A549 (cell line): ENCODE measurements around the gene HSPA1A. TPM values are rescaled to one million over a fixed set of nuclear protein-coding genes. Genes with fewer than 3 reads are reported as not detected.

Source experiments
- ATAC-seq, 2 experiments: fragments of 200-7000 bp in 1 of 2; fragments of >200 bp in 1 of 2; cut with Nextera tagmentation in 1 of 2; cut with Tn5 transposase in 1 of 2; 3 replicates each; pipeline versions ENCODE4 v1.8.0 to v1.9.1; 2018 to 2020; ENCODE audit warnings: mild to moderate bottlenecking in 1 of 2, moderate library complexity in 1 of 2
- CTCF ChIA-PET: fragments of 300-600 bp; sonication (Branson Sonifier 250); formaldehyde crosslinking; extraction: SDS; loops from one replicate; lab custom pipeline; 2021; ENCODE audit warnings: antibody characterized with exemption, inconsistent platforms; lab: Yijun Ruan, JAX
- POLR2A ChIA-PET: fragments of 350-600 bp; formaldehyde crosslinking; extraction: SDS; loops from one replicate; lab custom pipeline; 2021; ENCODE audit warnings: antibody characterized with exemption, inconsistent platforms; lab: Yijun Ruan, JAX
- DNase-seq, 2 experiments: peaks; one replicate each; pipeline versions ENCODE4 v3.0.0 to v3.0.0-alpha.2; 2011 to 2016; ENCODE audit warnings: low read depth in 1 of 2, low spot score in 1 of 2
- FAIRE-seq: peaks from 2 replicates; lab custom pipeline; 2011; peaks lifted over from hg19 to GRCh38; lab: Jason Lieb, UNC
- H3K27ac ChIP-seq, 2 experiments: fragments of >200 bp; sonication (Bioruptor Twin); formaldehyde crosslinking; 3 replicates each; pipeline ENCODE4 v1.5.1; 2016 to 2017
- H3K4me1 ChIP-seq: fragments of >200 bp; sonication (Bioruptor Twin); formaldehyde crosslinking; 3 replicates; pipeline ENCODE4 v1.6.1; 2016
- H3K4me2 ChIP-seq: fragments of >200 bp; sonication (Bioruptor Twin); formaldehyde crosslinking; 3 replicates; pipeline ENCODE4 v1.6.1; 2016
- H3K4me3 ChIP-seq: fragments of >200 bp; sonication (Bioruptor Twin); formaldehyde crosslinking; 3 replicates; pipeline ENCODE4 v1.5.1; 2016
- H3K9me3 ChIP-seq: fragments of >200 bp; sonication (Bioruptor Twin); formaldehyde crosslinking; 3 replicates; pipeline ENCODE4 v1.6.1; 2016
- BHLHE40 ChIP-seq: IDR thresholded peaks from 2 replicates; pipeline ENCODE4 v1.6.1; 2012; ENCODE audit warnings: low read depth, low read length, inconsistent platforms
- CEBPB ChIP-seq, 2 experiments: fragments of >200 bp in 1 of 2; sonication (Bioruptor Twin) in 1 of 2; formaldehyde crosslinking in 1 of 2; IDR thresholded peaks; 2 replicates each; pipeline ENCODE4 v1.6.1; 2012 to 2016
- CTCF ChIP-seq: fragments of >200 bp; sonication (Bioruptor Twin); formaldehyde crosslinking; IDR thresholded peaks from 3 replicates; pipeline ENCODE4 v1.5.1; 2016
- E2F6 ChIP-seq: IDR thresholded peaks from 2 replicates; pipeline ENCODE4 v1.6.1; 2012; ENCODE audit warnings: low read depth, borderline replicate concordance
- HMGXB4 ChIP-seq: fragments of 250-450 bp; sonication (Bioruptor Pico); IDR thresholded peaks from 2 replicates; pipeline ENCODE4 v1.5.0; 2021; ENCODE audit warnings: mild to moderate bottlenecking, moderate library complexity, borderline replicate concordance
- MAZ ChIP-seq: fragments of 150-350 bp; IDR thresholded peaks from 2 replicates; pipeline ENCODE4 v1.6.1; 2014; ENCODE audit warnings: antibody characterized with exemption, low read depth, low read length, borderline replicate concordance
- MYC ChIP-seq: IDR thresholded peaks from 2 replicates; pipeline ENCODE4 v1.6.1; 2012; ENCODE audit warnings: mild to moderate bottlenecking, inconsistent platforms, low read length, improper control_type of control experiment, borderline replicate concordance
- NFE2L2 ChIP-seq: fragments of 150-350 bp; conservative IDR thresholded peaks from 2 replicates; pipeline ENCODE4 v1.6.1; 2014; ENCODE audit warnings: low read length
- PBX3 ChIP-seq: IDR thresholded peaks from 2 replicates; pipeline ENCODE4 v1.6.1; 2012
- PHF8 ChIP-seq: fragments of 200-600 bp; sonication (generic); IDR thresholded peaks from 2 replicates; pipeline ENCODE4 v1.6.1; 2016; ENCODE audit warnings: low read depth, mild to moderate bottlenecking, antibody characterized with exemption, moderate library complexity, borderline replicate concordance
- RAD21 ChIP-seq, 2 experiments: fragments of >200 bp in 1 of 2; sonication (Bioruptor Twin) in 1 of 2; formaldehyde crosslinking in 1 of 2; IDR thresholded peaks in 1 of 2; conservative IDR thresholded peaks in 1 of 2; 2 replicates in 1 of 2; 3 replicates in 1 of 2; pipeline ENCODE4 v1.6.1; 2012 to 2018; ENCODE audit warnings: inconsistent platforms in 1 of 2
- RCOR1 ChIP-seq: fragments of 150-350 bp; IDR thresholded peaks from 2 replicates; pipeline ENCODE4 v1.6.1; 2014; ENCODE audit warnings: antibody characterized with exemption, low read length, low read depth
- RFX5 ChIP-seq: fragments of 450-650 bp; IDR thresholded peaks from 2 replicates; pipeline ENCODE4 v1.7.1; 2014; ENCODE audit warnings: antibody characterized with exemption, mild to moderate bottlenecking, moderate library complexity
- SMC3 ChIP-seq: fragments of >200 bp; sonication (Bioruptor Twin); formaldehyde crosslinking; IDR thresholded peaks from 3 replicates; pipeline ENCODE4 v1.6.1; 2018; ENCODE audit warnings: inconsistent platforms
- ZFP36 ChIP-seq: fragments of 450-650 bp; IDR thresholded peaks from 2 replicates; pipeline ENCODE4 v1.6.1; 2014; ENCODE audit warnings: borderline replicate concordance; ENCODE audit not compliant: partially characterized antibody
- ZSCAN20 ChIP-seq: fragments of 250-450 bp; sonication (Bioruptor Pico); IDR thresholded peaks from 2 replicates; pipeline ENCODE4 v1.8.0; 2022; ENCODE audit warnings: mild to moderate bottlenecking, moderate library complexity
- WGBS: methylation state at CpG from one replicate; pipeline ENCODE4 v1.1.6; 2017; ENCODE audit errors: missing lambda C conversion rate; 5-methylcytosine and 5-hydroxymethylcytosine counted together
- polyA plus RNA-seq, 4 experiments: library from polyadenylated mRNA; depleted of rRNA in 3 of 4; stranded (reverse); fragments of >200 nt; fragmentation: RNase III in 1 of 4; extraction: RNeasy Plus Mini Kit Qiagen cat#74134 plus additional on column Dnase treatment in 1 of 4; gene quantifications; 2 replicates in 3 of 4; 3 replicates in 1 of 4; pipeline ENCODE4 v1.2.3, GENCODE V29; 2011 to 2017

HSPA1A gene
- polyA plus RNA-seq, 2 of the 4 experiments (the other 2 are of a cell fraction): 122 to 204 TPM

GRCh38 chr6:31767096-31767645 is 48.2 kb upstream of the HSPA1A start:
- TF ChIP-seq CEBPB (IDR thresholded peaks at IDR 0.05) (no peak), ZSCAN20 (CRISPR knock-in tag) (no peak), NFE2L2 (no peak), PHF8 (no peak)
- WGBS: 58% methylated on average over 6 of the region's 6 CpGs
- H3K4me2 ChIP-seq: no peak overlapping the region
- no peak for ATAC-seq
- no peak overlapping the region for H3K27ac ChIP-seq
- H3K9me3 ChIP-seq: no peaks in the 10 kb centered on the region
- no peak overlapping the region for H3K4me3 ChIP-seq
- no peak for FAIRE-seq
- ChIA-PET CTCF (interaction anchor here (0.9 to 1.7 kb wide), 4 partner anchors 9 to 29 kb away, joined by 3 to 5 read pairs (median 4); partner anchors contain the start of gene VWA7), POLR2A (no interaction called here)
- DNase-seq: no peak
- no peaks in the 10 kb centered on the region for H3K4me1 ChIP-seq

- H3K4me2 ChIP-seq: no peak overlapping the region
- CTCF ChIA-PET: interaction anchor here (0.5 to 5.5 kb wide), 22 partner anchors 9 to 90 kb away, joined by 3 to 36 read pairs (median 5); partner anchors contain the start of genes HSPA1A, HSPA1B, HSPA1L and MSH5
- ATAC-seq (no peak), DNase-seq (no peak)
- H3K4me3 ChIP-seq: no peak overlapping the region
- 90% methylated on average over 18 of the region's 18 CpGs for WGBS
- TF ChIP-seq ZSCAN20 (CRISPR knock-in tag): no peak
- no peak for TF ChIP-seq ZFP36
- TF ChIP-seq PBX3: no peak
- TF ChIP-seq RFX5: no peak
- no peak for TF ChIP-seq E2F6
- no peak for TF ChIP-seq MYC
- no peak for TF ChIP-seq HMGXB4
- TF ChIP-seq RCOR1: no peak
- no peak for TF ChIP-seq MAZ
- TF ChIP-seq, all 56 proteins: peak for 0
- Histone ChIP-seq H3K27ac (no peak overlapping the region), H3K9me3 (no peaks in the 10 kb centered on the region), H3K4me1 (no peaks in the 10 kb centered on the region)
- POLR2A ChIA-PET: no interaction called here
- no peak for FAIRE-seq
These were observed 46.7 kb upstream of the HSPA1A start for GRCh38 chr6:31768363-31769257.

- ChIA-PET CTCF (interaction anchor here (0.6 to 5.5 kb wide), 34 partner anchors 8 to 91 kb away, joined by 3 to 36 read pairs (median 4); partner anchors contain the start of genes CLIC1, DDAH2, HSPA1A and HSPA1B), POLR2A (interaction anchor here (0.9 kb wide), 1 partner anchor 109 kb away, joined by 3 read pairs; the partner anchor contains the start of gene C6orf47)
- DNase-seq: peak; percentile 68 to 81
- peak; percentile 82 to 84 for ATAC-seq
- FAIRE-seq: no peak
- no peak overlapping the region for H3K27ac ChIP-seq
- H3K4me3 ChIP-seq: no peak overlapping the region
- TF ChIP-seq CTCF (peak; percentile 54), SMC3 (peak; percentile 62), BHLHE40 (no peak), RAD21 (conservative IDR thresholded peaks at IDR 0.05 in 1 of 2, IDR thresholded peaks at IDR 0.05 in 1 of 2) (peak; percentile 51 to 61)
- H3K4me1 ChIP-seq: peaks cover under 1% of the 10 kb centered on the region; the same call in 2 of the 3 replicates
- H3K9me3 ChIP-seq: no peaks in the 10 kb centered on the region
- H3K4me2 ChIP-seq: no peak overlapping the region
- WGBS: 51% methylated on average over 12 of the region's 12 CpGs
These were observed 45.5 kb upstream of the HSPA1A start for GRCh38 chr6:31769684-31770371.
